Lower leg skin (tissue), 3 donors: ENCODE data around the gene LCA5.

ENCODE experiments used
- POLR2A ChIP-seq, 2 donors: fragments of 450-650 bp; IDR thresholded peaks; one replicate each; pipeline ENCODE4 v1.6.1; 2016 to 2017; ENCODE audit warnings: antibody characterized with exemption in 2 of 2, mild to moderate bottlenecking in 1 of 2, moderate library complexity in 1 of 2
- TF ChIP-seq, protein P1 (sequence below), 3 donors: fragments of 450-650 bp; IDR thresholded peaks; one replicate each; pipeline ENCODE4 v1.5.1; 2016; ENCODE audit warnings: antibody characterized with exemption in 3 of 3, mild to moderate bottlenecking in 3 of 3, moderate library complexity in 2 of 3

DNA sequence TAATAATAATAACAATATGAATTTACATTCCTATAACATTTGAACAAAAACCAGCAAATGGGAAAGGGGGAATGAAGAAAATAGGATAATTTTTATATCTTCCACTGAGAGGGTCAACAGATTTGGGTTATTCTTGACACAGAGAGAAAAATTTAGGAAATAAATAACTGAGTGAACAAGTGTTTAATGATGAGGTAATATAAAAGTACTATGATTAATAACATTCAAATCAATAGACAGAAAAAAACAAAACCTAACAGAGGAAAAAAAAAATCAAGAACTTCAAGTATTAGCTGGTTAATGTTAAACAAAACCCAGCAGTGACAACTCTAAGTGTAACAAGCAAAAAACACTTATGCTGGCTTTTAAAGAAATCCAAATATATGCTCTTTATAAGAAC lies 66.5 kb downstream of the LCA5 start:
- TF ChIP-seq, protein P1, sequence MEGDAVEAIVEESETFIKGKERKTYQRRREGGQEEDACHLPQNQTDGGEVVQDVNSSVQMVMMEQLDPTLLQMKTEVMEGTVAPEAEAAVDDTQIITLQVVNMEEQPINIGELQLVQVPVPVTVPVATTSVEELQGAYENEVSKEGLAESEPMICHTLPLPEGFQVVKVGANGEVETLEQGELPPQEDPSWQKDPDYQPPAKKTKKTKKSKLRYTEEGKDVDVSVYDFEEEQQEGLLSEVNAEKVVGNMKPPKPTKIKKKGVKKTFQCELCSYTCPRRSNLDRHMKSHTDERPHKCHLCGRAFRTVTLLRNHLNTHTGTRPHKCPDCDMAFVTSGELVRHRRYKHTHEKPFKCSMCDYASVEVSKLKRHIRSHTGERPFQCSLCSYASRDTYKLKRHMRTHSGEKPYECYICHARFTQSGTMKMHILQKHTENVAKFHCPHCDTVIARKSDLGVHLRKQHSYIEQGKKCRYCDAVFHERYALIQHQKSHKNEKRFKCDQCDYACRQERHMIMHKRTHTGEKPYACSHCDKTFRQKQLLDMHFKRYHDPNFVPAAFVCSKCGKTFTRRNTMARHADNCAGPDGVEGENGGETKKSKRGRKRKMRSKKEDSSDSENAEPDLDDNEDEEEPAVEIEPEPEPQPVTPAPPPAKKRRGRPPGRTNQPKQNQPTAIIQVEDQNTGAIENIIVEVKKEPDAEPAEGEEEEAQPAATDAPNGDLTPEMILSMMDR (IDR thresholded peaks at IDR 0.05): no peak
- TF ChIP-seq POLR2A (IDR thresholded peaks at IDR 0.05): no peak
